Measurements from ENCODE around the gene NDEL1.
A peak's percentile ranks its signal among the peaks of the same experiment; 100 is the strongest.

NDEL1 gene

DNA sequence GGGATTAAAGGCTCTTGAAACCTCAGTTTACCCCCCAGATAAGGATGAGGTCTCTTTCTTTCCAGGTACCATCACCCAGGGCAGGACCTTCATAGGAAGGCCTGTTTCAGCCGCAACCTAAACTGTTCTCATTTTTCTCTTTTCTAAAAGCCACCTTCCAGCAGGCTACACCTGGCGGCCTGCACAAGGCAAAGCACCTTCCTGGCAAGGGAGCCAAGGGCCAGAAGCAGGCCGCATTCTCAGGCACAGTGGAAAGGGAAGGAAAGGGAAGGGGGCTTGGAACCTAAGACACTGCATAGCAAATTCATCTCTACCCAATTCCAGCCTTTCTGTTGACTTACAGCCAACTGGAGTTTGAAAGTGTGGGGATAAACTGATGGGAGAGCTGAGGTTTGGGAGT is 8.9 kb upstream of the NDEL1 start:
- Mint-ChIP-seq H3K27me3 (peaks cover 17% of the 10 kb centered on the region), H3K27ac (no peak overlapping the region), H3K4me3 (no peak overlapping the region), H3K36me3 (no peaks in the 10 kb centered on the region), H3K9me3 (no peaks in the 10 kb centered on the region), H3K4me1 (no peaks in the 10 kb centered on the region)
- no peak for DNase-seq (ENCODE audit: low spot score in 2 of 2)
- no peak for ATAC-seq (ENCODE audit: low read depth)

DNA sequence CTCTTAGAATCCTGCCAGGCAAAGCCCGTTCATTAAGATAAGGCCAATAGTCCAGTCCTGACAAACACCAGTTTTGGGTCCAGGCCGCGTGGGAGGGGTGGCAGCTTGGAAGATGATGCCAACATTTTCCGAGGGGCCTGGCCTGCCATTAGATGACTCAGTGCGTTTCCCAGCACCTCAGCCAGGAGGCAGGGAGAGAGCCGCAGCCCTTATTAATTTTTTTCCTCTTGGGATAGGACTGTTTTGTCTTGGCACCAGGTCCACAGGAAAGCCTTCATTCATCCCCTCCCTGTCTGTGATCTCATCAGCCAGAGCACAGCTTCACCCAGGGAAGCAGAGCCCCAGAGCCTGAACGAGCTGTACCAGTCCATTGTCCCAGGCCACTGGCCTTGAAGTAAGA is 4.7 kb upstream of the NDEL1 start:
- Mint-ChIP-seq H3K36me3 (no peaks in the 10 kb centered on the region), H3K4me3 (no peak overlapping the region), H3K9me3 (no peaks in the 10 kb centered on the region), H3K27ac (no peak overlapping the region), H3K4me1 (peaks cover 3% of the 10 kb centered on the region), H3K27me3 (peaks cover 8% of the 10 kb centered on the region)
- ATAC-seq (ENCODE audit: low read depth) (no peak), DNase-seq (ENCODE audit: low spot score in 2 of 2) (no peak)

DNA sequence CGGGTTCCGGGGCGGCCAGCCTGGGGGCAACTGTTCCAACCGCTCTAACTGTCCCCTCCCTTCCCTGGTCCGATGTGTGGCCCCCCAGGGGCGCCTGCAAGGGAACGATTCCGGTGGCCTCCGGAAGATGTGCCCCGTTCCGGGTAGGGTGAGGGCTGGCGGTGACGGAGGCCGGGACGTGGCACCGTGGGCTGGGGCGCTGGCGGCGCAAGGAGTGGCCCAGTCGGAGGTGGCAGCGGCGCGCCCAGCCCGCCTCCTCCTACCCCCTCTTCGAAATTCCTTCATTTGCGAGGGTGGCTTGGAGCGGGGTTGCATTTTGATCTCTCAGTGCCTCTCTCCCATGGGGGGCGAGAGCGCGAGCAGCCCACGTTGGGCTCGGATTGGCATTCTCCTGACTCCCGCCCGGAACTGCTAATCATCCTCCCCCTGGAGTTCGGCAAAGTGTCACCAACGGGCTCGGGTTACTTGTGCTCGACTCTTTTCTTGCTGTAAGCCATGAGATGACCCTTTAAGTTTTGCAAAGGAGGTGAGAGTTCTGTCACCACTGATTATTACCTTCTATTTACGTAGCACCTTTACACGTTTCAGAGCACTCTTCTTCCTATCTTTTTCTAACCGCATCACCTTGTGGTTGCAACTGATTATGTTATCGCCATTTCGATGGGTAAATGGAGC is 622 bp downstream of the NDEL1 start:
- H3K27me3 Mint-ChIP-seq = no peaks in the 10 kb centered on the region
- peak overlapping the region; percentile 97 for H3K4me3 Mint-ChIP-seq
- DNase-seq (ENCODE audit: low spot score in 2 of 2) = no peak
- no peaks in the 10 kb centered on the region for H3K9me3 Mint-ChIP-seq
- peak; percentile 50 for ATAC-seq (ENCODE audit: low read depth)
- peak overlapping the region; percentile 98 for H3K27ac Mint-ChIP-seq
- peaks cover 3% of the 10 kb centered on the region for H3K36me3 Mint-ChIP-seq
- peaks cover 20% of the 10 kb centered on the region for H3K4me1 Mint-ChIP-seq

DNA sequence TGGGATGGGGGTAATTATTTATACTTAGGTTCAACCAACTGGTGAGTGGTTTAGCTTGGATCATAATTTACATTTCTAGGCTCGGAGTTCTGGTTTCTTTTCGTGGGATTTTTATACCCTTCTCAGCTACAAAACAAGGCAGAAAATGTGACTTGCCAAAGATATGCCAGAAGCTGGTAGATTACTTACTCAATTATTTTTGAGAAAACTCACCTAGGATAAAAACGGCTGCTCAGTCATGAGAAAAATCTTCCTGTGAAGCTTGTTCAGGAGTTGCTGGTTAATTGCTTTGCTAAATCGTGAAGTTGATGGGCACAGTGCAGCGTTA is 1.1 kb downstream of the NDEL1 start:
- Mint-ChIP-seq H3K9me3 (no peaks in the 10 kb centered on the region), H3K36me3 (peaks cover 5% of the 10 kb centered on the region), H3K4me3 (peak overlapping the region; percentile 97), H3K27ac (peak overlapping the region; percentile 98), H3K27me3 (no peaks in the 10 kb centered on the region), H3K4me1 (peaks cover 24% of the 10 kb centered on the region)
- ATAC-seq (ENCODE audit: low read depth) = no peak
- no peak for DNase-seq (ENCODE audit: low spot score in 2 of 2)

DNA sequence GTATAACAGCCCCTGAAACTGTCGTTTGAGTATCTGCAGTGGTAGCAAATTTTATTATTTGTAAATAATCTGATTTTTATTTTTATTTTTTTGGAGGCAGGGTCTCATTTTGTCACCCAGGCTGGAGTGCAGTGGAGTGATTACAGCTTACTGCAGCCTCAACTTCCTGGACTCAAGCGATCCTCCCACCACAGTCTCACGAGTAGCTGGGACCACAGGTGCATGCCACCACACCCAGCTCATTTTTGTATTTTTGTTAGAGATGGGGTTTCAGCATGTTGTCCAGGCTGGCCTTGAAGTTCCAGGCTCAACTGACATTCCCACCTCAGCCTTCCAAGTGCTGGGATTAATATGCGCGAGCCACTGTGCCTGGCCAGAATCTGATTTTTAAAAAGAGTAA is 2.8 kb downstream of the NDEL1 start:
- Mint-ChIP-seq H3K4me1 (peaks cover 32% of the 10 kb centered on the region), H3K4me3 (no peak overlapping the region), H3K9me3 (no peaks in the 10 kb centered on the region), H3K27ac (no peak overlapping the region), H3K27me3 (no peaks in the 10 kb centered on the region), H3K36me3 (peaks cover 5% of the 10 kb centered on the region)
- ATAC-seq (ENCODE audit: low read depth) = no peak
- DNase-seq (ENCODE audit: low spot score in 2 of 2) = no peak

DNA sequence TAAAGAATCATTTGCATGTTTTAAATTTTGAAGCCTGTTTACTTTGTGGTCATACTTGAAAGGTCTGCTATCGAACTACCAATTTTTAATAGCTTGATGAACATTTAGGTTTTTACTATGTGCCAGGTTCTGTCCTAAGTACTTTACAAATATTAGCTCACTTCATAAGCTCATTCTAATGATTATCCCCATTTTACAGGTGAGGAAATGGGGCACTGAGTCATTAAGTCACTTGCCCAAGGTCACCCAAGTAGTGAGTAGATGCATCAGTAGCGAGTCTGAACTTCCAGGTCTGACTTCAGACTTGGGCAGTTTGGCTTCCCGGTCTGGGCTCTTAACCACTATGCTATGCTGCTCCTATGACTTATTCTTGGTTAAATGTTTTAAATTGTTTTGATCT is 4.0 kb downstream of the NDEL1 start:
- Mint-ChIP-seq H3K4me1 (peaks cover 33% of the 10 kb centered on the region), H3K27ac (no peak overlapping the region), H3K4me3 (no peak overlapping the region), H3K27me3 (no peaks in the 10 kb centered on the region), H3K36me3 (peaks cover 11% of the 10 kb centered on the region), H3K9me3 (no peaks in the 10 kb centered on the region)
- DNase-seq (ENCODE audit: low spot score in 2 of 2) (no peak), ATAC-seq (ENCODE audit: low read depth) (no peak)

DNA sequence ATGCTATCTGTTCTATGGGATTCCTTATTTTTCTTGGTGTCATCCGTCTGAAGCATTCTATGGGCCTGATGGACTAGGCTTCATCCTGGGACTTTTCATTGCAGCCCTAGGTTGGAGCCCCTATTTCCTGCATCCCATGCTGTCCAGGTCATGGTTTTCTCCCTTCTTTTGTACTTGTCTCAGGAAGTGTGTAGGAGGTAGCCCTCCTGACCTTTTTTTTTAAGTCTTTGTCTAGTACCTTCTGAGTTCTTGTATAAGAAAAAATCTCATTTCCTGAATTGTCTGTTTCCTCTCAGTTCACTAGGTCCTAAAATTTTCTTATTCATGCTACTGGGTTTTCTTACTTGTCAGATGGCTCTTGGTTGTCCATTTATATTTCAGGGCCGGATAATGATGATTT is 6.0 kb downstream of the NDEL1 start:
- no peak for DNase-seq (ENCODE audit: low spot score in 2 of 2)
- peaks cover 13% of the 10 kb centered on the region for H3K36me3 Mint-ChIP-seq
- H3K9me3 Mint-ChIP-seq = no peaks in the 10 kb centered on the region
- no peaks in the 10 kb centered on the region for H3K27me3 Mint-ChIP-seq
- H3K27ac Mint-ChIP-seq = peak overlapping the region; percentile 26
- H3K4me1 Mint-ChIP-seq = peaks cover 27% of the 10 kb centered on the region
- ATAC-seq (ENCODE audit: low read depth) = no peak
- no peak overlapping the region for H3K4me3 Mint-ChIP-seq

DNA sequence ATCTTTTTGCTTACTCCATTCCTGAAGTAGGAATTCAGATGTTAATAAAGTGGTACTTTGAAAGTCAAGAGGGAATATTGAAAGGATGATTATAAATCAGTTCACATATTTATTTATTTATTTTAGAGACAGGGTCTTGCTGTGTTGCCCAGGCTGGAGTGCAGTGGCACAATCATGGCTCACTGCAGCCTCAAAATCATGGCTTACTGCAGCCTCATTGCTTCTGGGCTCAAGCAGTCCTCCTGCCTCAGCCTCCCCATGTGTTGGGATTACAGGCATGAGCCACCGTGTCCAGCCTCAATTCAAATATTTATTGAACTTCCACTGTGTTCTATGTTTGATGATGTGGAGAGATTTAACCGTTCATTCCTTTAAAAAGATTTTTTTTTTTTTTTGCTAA is 6.6 kb downstream of the NDEL1 start:
- ATAC-seq (ENCODE audit: low read depth) = no peak
- H3K4me1 Mint-ChIP-seq = peaks cover 26% of the 10 kb centered on the region

DNA sequence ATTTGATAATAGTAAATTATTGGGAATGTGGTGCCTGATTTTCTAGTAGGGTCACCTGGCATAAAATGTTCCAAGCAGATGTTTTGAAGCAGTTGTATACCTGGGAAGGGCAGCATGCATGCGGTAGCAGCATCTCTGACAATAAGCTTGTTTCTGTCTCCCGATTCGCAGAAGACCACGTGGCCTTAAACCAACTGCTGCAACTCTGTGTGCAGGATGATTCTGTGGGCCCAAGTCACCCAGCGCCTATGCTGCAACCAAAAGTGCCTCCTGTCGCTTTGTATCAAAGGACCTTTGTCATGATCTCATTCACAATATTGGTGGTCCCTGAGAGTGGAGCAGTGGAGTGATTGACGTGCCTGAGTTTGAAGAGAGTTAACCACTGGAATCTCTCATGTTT is 8.1 kb downstream of the NDEL1 start:
- DNase-seq (ENCODE audit: low spot score in 2 of 2) (no peak), ATAC-seq (ENCODE audit: low read depth) (no peak)
- H3K4me3 Mint-ChIP-seq = no peak overlapping the region
- no peaks in the 10 kb centered on the region for H3K27me3 Mint-ChIP-seq
- peaks cover 19% of the 10 kb centered on the region for H3K36me3 Mint-ChIP-seq
- H3K27ac Mint-ChIP-seq = no peak overlapping the region
- H3K9me3 Mint-ChIP-seq = no peaks in the 10 kb centered on the region
- peaks cover 25% of the 10 kb centered on the region for H3K4me1 Mint-ChIP-seq

More for the DNA sequence above, 6.6 kb downstream of the NDEL1 start:
- no peaks in the 10 kb centered on the region for H3K9me3 Mint-ChIP-seq
- H3K27ac Mint-ChIP-seq = no peak overlapping the region
- H3K4me3 Mint-ChIP-seq = no peak overlapping the region
- no peaks in the 10 kb centered on the region for H3K27me3 Mint-ChIP-seq
- no peak for DNase-seq (ENCODE audit: low spot score in 2 of 2)
- peaks cover 16% of the 10 kb centered on the region for H3K36me3 Mint-ChIP-seq

DNA sequence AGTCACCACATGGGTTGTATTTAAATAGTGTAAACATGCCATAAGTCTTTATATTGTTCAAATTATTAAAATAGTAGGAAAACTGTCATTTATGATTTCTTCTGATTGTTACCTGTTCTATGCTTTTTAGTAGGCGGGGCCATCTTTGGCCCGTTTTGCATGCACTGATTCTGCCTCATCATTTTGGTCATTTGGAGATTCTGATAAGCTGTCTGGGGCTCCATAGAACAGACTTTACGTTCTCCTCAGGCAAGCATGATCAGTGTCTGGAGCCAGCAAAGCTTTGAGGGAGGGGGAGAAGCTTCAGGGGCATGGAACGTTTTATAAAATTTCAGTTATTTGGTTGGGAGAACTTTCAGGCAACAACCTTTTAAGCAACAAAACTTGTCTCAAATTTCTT is 8.8 kb downstream of the NDEL1 start:
- H3K36me3 Mint-ChIP-seq = peaks cover 22% of the 10 kb centered on the region
- peaks cover 25% of the 10 kb centered on the region for H3K4me1 Mint-ChIP-seq
- no peaks in the 10 kb centered on the region for H3K27me3 Mint-ChIP-seq
- no peak overlapping the region for H3K27ac Mint-ChIP-seq
- ATAC-seq (ENCODE audit: low read depth) (no peak), DNase-seq (ENCODE audit: low spot score in 2 of 2) (no peak)
- no peaks in the 10 kb centered on the region for H3K9me3 Mint-ChIP-seq
- H3K4me3 Mint-ChIP-seq = no peak overlapping the region

DNA sequence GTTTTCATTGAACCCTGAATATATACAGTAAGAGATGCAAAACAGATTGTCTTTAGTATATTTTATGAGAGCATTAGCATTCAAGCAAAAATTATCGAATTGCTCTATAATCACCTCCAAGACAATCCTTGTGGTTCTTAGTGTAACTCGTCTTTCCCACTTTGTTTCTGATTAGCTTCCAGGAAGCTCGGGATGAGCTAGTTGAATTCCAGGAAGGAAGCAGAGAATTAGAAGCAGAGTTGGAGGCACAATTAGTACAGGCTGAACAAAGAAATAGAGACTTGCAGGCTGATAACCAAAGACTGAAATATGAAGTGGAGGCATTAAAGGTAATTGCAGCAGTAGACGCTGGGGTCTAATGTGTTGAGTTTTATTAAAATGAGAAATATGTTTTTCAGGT is 9.9 kb downstream of the NDEL1 start:
- Mint-ChIP-seq H3K4me3 (no peak overlapping the region), H3K27ac (no peak overlapping the region), H3K4me1 (peaks cover 21% of the 10 kb centered on the region), H3K36me3 (peaks cover 22% of the 10 kb centered on the region), H3K9me3 (no peaks in the 10 kb centered on the region), H3K27me3 (no peaks in the 10 kb centered on the region)
- no peak for ATAC-seq (ENCODE audit: low read depth)
- DNase-seq (ENCODE audit: low spot score in 2 of 2) = no peak

DNA sequence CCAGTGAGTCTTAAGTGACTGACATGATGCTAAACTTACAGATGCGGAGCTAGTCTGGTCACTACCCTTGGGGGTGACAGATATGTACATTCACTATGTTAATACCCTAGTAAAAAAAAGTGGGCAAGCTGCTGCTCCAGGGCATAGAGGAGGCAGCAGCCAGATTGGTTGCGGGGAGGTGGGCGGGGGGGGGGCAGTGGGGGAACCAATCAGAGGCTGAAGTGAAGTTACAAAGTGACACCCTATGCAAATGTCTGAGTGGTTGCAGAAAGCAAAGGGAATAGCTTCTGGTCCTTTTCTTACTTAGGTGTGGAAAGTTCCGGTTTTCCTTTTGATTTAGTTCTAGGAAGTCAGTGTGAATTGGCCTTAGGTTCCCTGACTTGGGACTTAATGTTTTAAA is 12.1 kb downstream of the NDEL1 start:
- DNase-seq (ENCODE audit: low spot score in 2 of 2) (no peak), ATAC-seq (ENCODE audit: low read depth) (no peak)
- no peaks in the 10 kb centered on the region for H3K27me3 Mint-ChIP-seq
- no peaks in the 10 kb centered on the region for H3K9me3 Mint-ChIP-seq
- H3K4me1 Mint-ChIP-seq = peaks cover 9% of the 10 kb centered on the region
- H3K36me3 Mint-ChIP-seq = peaks cover 28% of the 10 kb centered on the region
- no peak overlapping the region for H3K4me3 Mint-ChIP-seq
- H3K27ac Mint-ChIP-seq = peak overlapping the region; percentile 56

DNA sequence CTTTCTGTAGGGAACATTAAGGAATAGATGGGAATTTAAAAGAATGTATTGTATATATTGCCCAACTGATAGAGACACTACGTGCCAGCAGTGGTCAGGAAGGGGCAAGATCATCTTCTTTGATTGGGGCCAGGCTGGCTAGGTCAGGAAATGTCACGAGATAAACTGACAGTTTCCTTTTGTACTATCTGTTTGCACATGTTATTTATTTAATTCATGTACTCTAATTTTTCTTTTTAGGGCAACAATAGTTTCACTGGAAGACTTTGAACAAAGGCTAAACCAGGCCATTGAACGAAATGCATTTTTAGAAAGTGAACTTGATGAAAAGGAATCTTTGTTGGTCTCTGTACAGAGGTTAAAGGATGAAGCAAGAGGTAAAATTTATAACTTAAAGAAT is 12.6 kb downstream of the NDEL1 start:
- Mint-ChIP-seq H3K27ac (no peak overlapping the region), H3K4me1 (peaks cover 5% of the 10 kb centered on the region), H3K9me3 (no peaks in the 10 kb centered on the region), H3K27me3 (no peaks in the 10 kb centered on the region), H3K36me3 (peaks cover 29% of the 10 kb centered on the region), H3K4me3 (no peak overlapping the region)
- no peak for DNase-seq (ENCODE audit: low spot score in 2 of 2)
- no peak for ATAC-seq (ENCODE audit: low read depth)

DNA sequence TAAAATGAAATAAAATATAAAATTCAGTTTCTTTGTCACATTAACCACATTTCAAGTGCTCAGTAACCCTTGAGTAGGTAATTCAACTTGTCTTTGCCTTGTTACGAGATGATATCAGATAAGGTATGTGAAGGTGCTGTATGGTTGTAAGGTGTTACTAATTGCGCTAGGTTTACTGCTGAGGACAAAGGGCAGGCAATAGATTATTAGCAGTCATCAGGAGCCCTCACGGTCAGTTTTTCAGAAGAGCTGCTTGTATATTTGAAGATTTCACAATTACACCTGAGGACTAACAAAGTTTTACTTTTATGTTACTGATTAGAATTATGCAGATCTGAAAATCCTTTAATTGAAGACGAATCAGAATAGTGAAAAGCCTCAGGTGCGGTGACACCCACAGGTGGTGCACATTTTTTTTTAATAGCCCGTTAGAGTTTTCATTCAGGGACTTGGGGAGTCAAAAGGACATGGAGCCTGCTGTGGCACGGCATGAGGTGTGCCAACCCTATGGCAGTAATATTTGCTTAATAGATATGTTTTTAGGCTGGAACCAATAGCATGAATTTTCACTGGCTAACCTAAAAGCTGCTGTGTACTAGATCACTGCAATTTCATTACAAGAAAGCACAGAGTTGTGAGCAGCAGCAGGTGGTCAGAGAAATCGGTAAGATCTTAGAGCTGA is 16.4 kb downstream of the NDEL1 start:
- Mint-ChIP-seq H3K27me3 (no peaks in the 10 kb centered on the region), H3K4me1 (peaks cover 9% of the 10 kb centered on the region), H3K4me3 (no peak overlapping the region), H3K9me3 (no peaks in the 10 kb centered on the region), H3K27ac (no peak overlapping the region), H3K36me3 (peaks cover 36% of the 10 kb centered on the region)
- ATAC-seq (ENCODE audit: low read depth) = no peak
- DNase-seq (ENCODE audit: low spot score in 2 of 2) = no peak

DNA sequence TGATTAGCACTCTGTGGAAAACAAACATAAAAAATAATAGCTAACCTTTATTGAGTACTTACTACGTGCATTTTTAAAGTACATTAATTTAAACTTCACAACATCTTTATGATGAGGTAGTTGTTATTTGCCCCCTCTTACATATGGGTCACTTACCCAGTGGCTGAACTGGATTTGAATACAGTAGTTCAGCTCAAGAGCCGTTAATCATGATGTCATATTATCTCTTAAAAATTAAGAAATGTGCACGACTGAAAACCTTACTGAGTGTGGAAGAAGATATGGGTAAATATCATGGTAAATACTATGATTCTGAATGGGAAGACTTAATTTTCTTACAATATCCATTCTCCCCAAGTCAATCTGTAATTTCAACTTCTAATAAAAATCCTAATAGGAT is 17.6 kb downstream of the NDEL1 start:
- ATAC-seq (ENCODE audit: low read depth) = no peak
- H3K9me3 Mint-ChIP-seq = no peaks in the 10 kb centered on the region

More for the DNA sequence above, 17.6 kb downstream of the NDEL1 start:
- Mint-ChIP-seq H3K4me3 (no peak overlapping the region), H3K36me3 (peaks cover 44% of the 10 kb centered on the region), H3K27me3 (no peaks in the 10 kb centered on the region), H3K27ac (no peak overlapping the region), H3K4me1 (peaks cover 15% of the 10 kb centered on the region)
- DNase-seq (ENCODE audit: low spot score in 2 of 2) = no peak
